COLO829 (cell line): ENCODE data around the gene GDPD1.
"Not testable (repeated sequence)": the region's sequence is repeated elsewhere in the genome, so short reads cannot be mapped to it uniquely, and the experiment has no call there.

ENCODE experiments used
- DNase-seq: peaks from one replicate; pipeline ENCODE4 v3.0.0; 2012; ENCODE audit warnings: low spot score

Gene GDPD1

DNA sequence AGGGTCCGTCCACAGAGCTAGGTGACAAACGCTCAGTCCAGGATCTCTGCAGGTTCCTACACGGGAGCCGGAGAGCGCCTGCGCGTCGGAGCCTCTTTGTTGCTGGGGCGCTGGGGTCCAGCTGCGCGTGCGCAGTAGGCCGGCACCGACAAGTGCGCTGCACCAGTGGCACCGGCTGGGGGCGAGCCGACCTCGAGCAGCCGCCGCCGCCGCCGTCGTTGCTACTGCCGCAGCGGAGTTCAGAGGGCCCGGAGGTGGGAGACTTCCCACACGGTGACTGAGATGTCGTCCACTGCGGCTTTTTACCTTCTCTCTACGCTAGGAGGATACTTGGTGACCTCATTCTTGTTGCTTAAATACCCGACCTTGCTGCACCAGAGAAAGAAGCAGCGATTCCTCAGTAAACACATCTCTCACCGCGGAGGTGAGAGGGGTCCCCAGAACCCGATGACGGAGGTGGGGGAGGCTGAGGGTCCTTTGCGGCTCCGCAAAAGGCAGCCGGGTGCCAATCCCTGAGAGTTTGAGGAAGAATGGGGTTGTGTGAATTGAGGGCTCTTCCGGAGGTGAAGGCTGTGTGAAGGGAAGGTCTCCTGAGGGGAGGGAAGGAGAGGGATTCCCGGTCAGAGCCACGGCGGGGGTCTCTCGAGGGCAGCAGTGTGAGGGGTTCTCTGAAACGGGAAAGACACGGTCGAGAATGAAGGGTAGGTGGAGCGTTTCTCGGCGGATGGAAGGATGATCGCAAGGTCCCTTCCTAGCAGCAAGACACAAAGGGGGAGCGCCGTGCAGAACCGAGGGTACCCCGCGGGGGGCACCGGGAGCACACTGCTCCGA lies at the start of gene GDPD1:
TSS of gene GDPD1 (plus strand) at position 184 of the 831 bp plus-strand sequence. CDS start at position 283, 99 bp downstream.
- peak; percentile 92 for DNase-seq

DNA sequence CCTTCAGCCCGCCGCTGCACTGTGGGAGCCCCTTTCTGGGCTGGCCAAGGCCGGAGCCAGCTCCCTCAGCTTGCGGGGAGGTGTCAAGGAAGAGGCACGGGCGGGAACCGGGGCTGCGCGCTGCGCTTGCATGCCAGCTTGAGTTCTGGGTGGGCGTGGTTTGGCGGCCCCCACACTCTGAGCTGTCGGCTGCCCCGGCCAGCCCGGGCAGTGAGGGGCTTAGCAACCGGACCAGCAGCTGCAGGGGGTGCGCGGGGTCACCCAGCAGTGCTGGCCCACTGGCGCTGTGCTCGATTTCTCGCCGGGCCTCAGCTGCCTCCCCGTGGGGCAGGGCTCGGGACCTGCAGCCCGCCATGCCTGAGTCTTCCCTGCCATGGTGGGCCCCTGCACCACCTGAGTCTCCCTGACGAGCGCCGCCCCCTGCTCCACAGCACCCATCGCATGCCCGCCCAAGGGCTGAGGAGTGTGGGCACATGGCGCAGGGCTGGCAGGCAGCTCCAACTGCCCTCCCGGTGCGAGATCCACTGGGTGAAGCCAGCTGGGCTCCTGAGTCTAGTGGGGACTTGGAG lies 47.8 kb upstream of the GDPD1 start:
- no peak for DNase-seq

DNA sequence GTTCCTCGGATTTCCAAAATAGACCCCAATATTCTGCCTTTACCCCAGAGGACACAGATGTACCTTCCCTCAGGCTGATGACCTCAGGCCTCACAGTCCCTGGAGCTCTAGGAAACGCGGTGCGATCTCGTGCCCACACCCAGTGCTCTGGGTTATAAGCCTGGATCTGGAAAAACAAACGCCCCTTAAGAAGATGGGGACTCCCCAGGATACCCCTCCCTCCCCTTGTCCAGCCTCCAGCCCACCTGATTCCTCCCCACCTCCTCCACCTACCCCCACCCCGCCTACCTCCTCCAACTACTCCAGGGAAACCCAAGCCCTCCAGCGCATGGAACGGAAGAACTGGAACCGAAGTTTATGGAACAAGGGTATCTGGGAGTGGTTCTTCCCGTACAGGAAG lies 45.6 kb upstream of the GDPD1 start:
- no peak for DNase-seq

DNA sequence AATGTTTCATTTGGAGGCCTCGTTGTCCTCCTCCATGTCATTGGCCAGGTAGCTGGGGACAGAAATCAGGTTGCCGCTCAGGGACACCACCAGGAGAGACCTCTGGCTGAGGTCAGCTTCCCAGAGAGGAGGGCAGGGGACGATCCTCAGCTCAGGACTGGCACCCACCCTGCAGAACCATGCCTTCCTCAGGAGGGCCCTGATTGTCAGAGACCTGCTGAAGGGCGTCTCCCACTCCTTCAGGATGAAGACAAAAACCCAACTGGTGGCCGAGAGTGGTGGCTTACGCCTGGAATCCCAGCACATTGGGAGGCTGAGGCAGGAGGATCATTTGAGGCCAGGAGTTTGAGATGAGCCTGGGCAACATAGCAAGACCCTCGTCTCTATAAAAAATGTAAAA lies 45.2 kb upstream of the GDPD1 start:
- no peak for DNase-seq

DNA sequence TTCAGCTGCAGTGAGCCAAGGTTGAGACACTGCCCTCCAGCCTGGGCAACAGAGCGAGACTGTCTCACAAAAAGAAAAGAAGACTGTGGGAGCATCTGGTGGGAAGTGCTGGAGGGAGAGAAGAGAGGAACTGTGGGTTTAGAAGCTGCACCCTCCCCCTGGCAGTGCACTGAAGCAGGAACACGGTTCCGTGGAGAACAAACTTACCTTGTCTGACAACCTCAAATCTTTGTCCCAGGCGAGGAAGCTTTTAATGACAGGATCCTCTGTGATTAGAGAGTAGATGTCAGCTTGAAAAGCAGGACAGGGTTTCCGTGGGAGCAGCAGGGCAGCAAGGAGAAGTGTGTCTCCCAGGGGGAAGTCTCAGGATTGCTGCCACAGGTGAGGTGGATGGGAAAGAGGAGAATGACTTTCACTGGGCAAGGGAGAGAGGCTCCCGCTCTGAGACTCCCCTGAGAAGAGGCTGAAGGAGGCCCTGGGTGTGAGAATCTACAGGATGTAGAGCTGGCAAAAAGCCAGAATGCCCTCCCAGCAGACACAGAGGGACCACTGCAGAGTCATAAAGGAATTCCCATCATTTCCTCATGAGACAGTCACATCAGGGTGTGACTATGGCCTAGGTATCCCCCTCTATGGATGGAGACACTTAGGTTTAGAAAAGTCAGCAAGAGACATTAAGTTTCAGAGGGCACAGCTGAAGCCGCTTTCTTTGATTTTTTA lies 41.9 kb upstream of the GDPD1 start:
- no peak for DNase-seq

DNA sequence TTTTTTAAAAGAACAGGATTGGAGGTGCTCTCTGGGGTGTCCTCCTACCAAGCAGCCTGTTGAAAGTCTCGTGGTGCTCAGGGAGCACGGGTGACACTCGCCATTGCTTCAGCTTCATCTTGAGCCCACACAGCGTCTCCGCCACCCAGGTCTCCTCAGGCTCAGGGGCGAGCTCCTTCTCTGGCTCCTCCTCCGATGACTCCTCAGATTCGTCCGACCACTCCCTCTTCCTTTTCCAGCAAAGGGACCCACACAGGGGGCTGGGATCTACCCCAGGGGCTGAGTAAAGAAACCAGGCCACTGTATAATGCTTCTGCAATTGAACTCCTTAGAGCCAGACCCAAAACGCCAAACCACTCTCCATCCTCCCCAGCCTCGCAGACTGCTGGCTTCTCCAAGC lies 40.7 kb upstream of the GDPD1 start:
- not testable (repeated sequence) for DNase-seq

DNA sequence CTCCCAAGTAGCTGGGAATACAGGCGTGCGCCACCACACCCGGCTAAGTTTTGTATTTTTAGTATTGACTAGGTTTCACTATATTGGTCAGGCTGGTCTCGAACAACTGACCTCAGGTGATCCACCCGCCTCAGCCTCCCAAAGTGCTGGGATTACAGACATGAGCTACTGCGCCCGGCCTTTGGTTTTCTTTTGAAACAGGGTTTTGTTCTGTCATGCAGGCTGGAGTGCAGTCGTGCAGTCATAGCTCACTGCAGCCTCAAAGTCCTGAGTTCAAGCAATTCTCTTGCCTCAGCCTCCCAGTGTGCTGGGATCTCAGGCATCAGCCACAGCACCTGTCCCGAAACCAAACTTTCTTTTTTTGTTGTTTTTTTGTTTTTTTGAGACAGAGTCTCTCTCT lies 39.7 kb upstream of the GDPD1 start:
- no peak for DNase-seq

DNA sequence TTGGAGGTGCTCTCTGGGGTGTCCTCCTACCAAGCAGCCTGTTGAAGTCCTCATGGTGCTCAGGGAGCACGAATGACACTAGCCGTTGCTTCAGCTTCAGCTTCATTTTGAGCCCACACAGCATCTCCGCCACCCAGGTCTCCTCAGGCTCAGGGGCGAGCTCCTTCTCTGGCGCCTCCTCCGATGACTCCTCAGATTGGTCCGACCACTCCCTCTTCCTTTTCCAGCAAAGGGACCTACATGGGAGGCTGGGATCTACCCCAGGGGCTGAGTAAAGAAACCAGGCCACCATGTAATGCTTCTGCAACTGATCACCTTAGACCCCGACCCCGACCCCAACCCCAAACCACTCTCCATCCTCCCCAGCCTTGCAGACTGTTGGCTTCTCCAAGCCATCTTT lies 38.8 kb upstream of the GDPD1 start:
- no peak for DNase-seq

DNA sequence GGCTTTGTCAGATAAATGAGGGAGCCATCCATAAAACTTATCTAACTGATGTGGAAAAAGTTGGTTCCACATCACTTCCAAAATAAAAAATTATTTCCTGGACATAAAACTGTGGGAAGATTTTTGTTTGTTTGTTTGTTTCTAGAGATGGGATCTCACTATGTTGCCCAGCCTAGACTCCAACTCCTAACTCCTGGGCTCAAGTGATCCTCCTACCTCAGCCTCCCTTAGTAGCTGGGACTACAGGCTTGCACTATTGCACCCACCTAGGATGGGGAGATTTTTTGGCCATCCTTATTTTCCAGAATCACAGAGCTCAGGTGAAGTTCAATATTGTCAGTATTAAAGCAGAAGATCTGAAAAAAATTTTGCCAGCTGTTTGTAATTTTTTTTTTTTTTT lies 34.3 kb upstream of the GDPD1 start:
- no peak for DNase-seq

DNA sequence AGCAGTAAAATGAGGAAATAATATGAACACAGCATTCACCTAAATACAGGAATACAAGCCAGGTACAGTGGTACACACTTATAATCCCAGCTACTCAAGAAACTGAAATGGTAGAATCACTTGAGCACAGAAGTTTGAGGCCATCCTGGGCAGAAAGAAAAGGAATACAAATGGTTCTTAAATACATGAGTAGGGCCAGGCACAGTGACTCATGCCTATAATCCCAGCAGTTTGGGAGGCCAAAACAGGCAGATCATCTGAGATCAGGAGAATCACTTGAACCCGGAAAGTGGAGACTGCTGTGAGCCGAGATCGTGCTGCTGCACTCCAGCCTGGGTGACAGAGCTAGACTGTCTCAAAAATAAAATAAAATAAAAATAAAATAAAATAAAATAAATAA lies 33.5 kb upstream of the GDPD1 start:
- DNase-seq = no peak

DNA sequence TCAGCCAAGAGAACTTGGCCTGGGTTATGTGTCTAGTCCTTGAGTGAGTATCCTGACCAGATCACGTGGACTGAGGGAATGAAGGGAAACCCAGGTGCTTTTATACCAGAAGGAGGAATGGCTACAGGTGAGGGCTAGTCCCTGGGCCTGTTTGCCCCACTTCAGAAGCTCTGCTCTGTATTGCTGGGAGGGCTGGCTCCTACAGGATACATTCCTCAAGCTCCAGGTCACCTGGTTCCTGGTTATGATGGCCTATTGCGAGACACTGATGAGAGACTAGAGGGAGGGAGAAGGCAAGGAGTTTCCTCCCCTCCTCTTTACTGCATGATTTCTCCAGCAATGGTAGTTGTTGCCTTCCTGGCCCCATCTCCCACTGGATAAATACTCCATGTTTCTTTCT lies 29.5 kb upstream of the GDPD1 start:
- DNase-seq = no peak

DNA sequence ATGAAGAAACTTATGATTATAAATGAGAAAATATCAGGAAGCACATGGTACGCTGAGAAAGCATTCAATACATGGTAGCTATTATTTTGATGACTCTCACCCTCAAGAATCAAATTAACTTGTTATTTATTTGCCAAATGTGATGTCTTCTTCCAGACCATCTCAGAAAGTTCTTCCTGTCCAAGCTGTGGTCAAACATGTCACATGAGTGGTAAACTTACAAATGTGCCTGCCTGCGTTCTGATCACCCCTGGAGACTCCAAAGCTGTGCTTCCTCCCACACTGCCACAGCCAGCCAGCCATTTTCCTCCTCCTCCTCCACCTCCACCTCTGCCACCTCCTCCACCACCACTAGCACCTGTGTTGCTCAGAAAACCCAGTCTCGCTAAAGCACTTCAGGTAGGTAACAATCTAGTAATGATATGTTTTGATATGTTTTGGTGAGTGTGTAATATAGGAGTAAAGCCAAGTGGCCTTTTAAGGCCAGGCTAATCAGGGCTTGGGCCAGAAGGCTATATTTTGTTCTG lies 26.9 kb upstream of the GDPD1 start:
- DNase-seq = no peak

DNA sequence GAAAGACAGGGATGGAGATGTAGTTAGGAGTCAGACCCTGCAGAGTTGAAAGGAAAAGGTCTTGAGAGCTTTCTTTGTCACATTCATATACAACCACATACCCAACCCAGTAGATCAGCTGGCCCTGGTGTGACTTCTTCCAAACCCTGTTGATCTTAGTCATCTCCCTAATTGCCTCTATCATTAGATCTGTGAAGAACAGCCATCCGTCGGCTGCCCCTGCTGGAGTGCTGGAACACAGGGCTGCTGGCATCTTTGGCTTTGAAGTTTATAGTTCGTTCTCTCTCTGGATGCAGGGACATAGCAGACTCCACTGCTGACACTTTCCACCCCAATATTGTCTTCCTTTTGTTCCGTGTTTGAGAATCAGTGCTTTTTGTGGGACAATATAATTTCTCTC lies 20.9 kb upstream of the GDPD1 start:
- DNase-seq = no peak

DNA sequence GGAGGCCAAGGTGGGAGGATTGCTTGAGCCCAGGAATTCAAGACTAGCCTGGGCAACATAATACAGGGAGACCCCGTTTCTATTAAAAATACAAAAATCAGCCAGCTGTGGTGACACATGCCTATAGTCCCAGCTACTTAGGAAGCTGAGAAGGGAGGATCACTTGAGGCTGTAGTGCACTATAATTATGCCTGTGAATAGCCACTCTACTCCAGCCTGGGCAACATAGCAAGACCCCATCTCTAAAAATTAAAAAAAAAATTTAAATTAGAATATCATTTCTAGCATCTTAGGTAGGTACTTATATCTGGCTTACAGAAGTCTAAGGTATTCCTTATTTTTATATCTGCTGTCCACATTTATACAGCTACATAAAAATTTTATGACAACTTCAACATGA lies 18.0 kb upstream of the GDPD1 start:
- no peak for DNase-seq

DNA sequence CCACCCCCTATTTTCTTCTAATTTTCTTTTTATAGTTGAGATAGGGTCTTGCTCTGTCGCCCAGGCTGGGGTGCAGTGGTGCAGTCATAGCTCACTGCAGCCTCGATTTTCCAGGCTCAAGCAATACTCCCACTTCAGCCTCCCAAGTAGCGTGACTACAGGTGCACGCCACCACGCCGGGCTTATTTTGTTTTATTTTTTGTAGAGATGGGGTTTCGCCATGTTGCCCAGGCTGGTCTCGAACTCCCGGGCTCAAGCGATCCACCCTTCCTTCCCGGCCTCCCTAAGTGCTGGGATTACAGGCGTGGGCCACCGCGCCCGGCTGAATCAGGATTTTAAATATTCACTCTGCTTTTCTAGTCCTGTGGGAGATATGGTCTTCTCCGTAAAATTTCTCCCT lies 941 bp upstream of the GDPD1 start:
- no peak for DNase-seq

DNA sequence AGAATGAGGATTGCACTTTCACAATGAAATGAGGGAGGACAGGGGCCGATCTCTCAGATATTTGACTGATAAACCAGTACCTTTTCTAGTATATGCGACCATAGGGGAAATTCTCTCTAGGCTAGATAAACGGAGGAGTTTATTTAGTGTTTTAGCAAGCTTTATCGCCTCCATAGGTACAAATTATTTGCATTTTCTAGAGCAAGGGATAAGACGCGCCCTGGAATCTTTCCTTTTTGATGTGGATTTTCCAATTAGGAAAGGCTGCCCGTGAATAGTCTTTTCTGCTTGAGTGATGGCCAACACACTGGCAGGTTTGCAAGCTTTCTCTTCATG lies 351 bp upstream of the GDPD1 start:
- no peak for DNase-seq

DNA sequence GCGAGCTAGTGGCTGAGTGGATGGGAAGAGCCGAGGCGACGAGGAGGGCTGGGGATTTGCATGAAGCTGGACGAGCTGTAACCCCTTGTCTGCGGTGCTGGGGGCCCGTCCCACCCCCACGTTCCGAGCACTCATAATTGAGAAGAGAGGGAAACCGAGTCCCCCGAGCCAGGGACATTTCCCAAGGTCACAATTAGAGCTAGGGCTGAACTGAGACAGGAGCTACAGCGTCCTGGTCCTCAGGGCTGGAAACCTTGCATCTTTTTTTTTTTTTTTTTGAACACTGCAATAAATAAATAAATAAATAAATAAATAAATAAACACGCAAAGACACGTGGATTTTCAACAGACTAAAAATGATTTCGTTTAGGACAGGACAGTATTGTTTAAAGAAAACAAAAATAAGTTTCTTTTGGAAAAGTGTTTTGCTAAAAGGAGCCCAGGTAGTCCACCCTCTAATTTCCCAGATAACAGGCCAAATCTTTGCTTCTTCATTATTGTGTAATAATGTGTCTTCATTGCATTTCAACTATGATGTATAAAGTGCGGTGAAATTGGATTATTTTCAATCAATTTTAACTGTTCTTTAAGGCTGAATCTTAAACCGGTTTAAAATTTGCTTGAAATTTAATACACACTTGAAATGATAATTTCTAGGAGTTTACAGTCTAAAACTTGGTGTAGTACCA lies 992 bp downstream of the GDPD1 start:
- DNase-seq = no peak

DNA sequence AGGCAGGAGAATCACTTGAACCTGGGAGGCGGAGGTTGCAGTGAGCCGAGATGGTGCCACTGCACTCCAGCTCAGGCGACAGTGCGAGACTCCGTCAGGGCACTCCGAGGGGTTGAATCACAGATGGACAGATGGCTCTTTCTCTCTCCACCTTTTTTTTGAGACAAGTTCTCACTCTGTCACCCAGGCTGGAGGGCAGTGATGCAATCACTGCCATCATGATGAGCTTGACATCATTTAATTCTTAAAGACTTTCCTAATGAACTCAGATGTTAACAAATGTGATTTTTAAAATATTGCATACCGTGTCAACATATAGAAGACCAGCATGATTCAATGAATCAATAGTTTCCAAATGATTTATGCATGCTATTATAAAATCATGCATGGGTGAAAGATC lies 3.5 kb downstream of the GDPD1 start:
- no peak for DNase-seq

DNA sequence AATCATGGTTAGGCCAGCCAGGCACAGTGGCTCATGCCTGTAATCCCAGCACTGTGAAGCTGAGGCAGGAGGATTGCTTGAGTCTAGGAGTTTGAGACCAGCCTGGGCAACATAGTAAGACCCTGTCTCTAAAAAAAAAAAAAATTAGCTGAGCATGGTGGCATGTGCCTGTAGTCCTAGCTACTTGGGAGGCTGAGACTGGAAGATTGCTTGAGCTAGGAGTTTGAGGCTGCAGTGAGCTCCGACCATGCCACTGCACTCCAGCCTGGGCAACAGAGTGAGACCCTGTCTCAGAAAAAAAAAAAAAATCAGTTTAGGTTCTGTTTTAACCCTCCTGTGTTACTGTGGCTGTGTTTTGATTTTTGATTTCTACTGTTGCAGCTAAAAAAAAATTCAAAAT lies 8.3 kb downstream of the GDPD1 start:
- not testable (repeated sequence) for DNase-seq

DNA sequence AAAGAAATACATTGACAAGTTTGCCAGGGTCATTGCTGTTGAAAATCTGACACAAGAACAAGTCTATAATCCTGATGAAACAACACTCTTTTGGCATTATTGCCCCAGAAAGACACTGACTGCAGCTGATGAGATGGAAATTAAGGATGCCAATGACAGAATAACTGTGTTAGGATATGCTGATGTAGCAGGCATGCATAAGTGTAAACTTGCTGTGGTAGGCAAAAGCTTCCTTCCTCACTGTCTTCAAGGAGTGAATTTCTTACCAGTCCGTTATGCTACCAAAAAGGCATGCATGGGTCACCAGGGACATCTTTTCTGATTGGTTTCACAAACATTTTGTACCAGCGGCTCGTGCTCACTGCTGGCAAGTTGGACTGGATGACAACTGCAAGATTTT lies 10.5 kb downstream of the GDPD1 start:
- DNase-seq = no peak

DNA sequence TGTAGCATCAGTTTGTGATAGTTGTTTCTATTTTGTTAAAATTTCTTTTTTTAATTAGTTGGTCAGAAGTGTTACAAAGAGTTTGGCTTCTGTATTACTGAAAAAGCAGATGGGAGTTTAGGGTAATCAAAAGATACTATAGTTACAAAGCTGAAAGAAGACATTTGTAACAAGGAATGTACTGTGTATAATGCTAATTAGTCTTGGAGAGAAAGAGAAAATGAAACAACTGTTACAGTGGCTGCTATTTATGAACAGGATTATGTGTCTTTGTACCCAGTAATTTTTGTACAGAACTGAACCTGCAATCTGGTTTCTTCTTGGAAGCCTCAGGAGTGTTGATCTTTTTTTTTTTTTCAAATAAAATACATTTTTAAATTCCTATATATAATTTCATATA lies 14.3 kb downstream of the GDPD1 start:
- peak; percentile 56 for DNase-seq

DNA sequence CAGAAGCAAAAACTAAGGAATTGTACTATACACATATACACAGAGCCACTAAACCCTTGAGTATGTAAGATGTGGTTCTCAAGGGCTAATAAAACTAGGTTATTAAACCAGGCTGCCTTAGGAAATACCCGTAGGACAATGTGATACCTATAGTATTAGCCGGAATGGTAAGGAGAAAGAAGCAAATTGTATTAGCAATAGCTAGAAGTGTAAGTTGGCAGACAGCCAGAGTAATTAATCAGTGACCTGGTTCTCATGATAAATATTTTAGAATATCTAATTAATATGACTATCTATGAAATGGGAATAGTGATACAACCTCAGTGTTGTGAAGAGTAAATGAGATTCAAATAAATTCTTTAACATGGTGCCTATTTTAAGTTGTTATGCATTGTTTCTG lies 18.6 kb downstream of the GDPD1 start:
- DNase-seq = no peak

DNA sequence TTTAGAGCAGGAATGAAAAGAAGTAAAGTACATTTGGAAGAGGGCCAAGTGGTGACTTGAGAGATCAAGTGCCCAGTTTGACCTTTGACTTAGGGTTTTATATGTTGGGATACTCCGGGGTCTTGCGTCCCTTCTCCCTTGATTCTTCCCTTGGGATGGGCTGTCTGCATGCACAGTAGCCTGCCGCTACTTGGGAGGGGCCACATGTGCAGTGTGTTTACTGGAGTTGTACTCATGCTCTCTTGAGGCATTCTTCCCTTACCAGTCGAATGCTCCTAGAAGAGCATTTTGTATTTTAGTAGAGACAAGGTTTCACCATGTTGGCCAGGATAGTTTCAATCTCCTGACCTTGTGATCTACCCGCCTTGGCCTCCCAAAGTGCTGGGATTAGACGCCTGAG lies 23.8 kb downstream of the GDPD1 start:
- no peak for DNase-seq
